Activated CD8-positive, alpha-beta T cell treated with anti-CD3 and anti-CD28 coated beads for 36 hours (primary cell): ENCODE data around the gene PTPRN2. TPM values are rescaled to one million over a fixed set of nuclear protein-coding genes. Genes with fewer than 3 reads are reported as not detected.

ENCODE experiments used
- ATAC-seq: fragments of 200-7000 bp; cut with Tn5 transposase; one replicate; pipeline ENCODE4 v1.10.0; 2021; ENCODE audit warnings: mild to moderate bottlenecking, moderate library complexity
- CTCF ChIA-PET: fragments of 350-600 bp; sonication (Branson Sonifier 250); formaldehyde crosslinking; loops from one replicate; lab custom pipeline; 2021; ENCODE audit warnings: antibody characterized with exemption; lab: Charles Lee
- POLR2A ChIA-PET: fragments of 350-600 bp; sonication (Branson Sonifier 250); formaldehyde crosslinking; loops from one replicate; lab custom pipeline; 2021; ENCODE audit warnings: antibody characterized with exemption; lab: Charles Lee
- DNase-seq: peaks from one replicate; pipeline ENCODE4 v3.0.0-alpha.2; 2020
- H3K27ac Mint-ChIP-seq: one replicate; pipeline ENCODE4 v1.8.0; 2021; ENCODE audit warnings: mild to moderate bottlenecking, mixed read lengths
- H3K27me3 Mint-ChIP-seq: one replicate; pipeline ENCODE4 v1.8.0; 2021; ENCODE audit warnings: mixed read lengths
- H3K36me3 Mint-ChIP-seq: one replicate; pipeline ENCODE4 v1.8.0; 2021; ENCODE audit warnings: low read depth, mixed read lengths
- H3K4me1 Mint-ChIP-seq: one replicate; pipeline ENCODE4 v1.8.0; 2021; ENCODE audit warnings: low read depth, mixed read lengths
- H3K4me3 Mint-ChIP-seq: one replicate; pipeline ENCODE4 v1.8.0; 2021; ENCODE audit warnings: mild to moderate bottlenecking, moderate library complexity, mixed read lengths
- H3K9me3 Mint-ChIP-seq: one replicate; pipeline ENCODE4 v1.8.0; 2021; ENCODE audit warnings: mixed read lengths
- intact Hi-C: fragments of 100-400 bp; cut with micrococcal nuclease; formaldehyde crosslinking; loops from one replicate; pipeline ENCODE4 v1.10.0; 2022
- total RNA-seq, 2 experiments: library from RNA; stranded (reverse); gene quantifications; one replicate each; pipeline ENCODE4 v1.2.3, GENCODE V29; 2021
- TF ChIP-seq, protein P1 (sequence below): fragments of 200-600 bp; IDR thresholded peaks from one replicate; pipeline ENCODE4 v1.8.0; 2022; ENCODE audit warnings: antibody characterized with exemption, mild to moderate bottlenecking

The PTPRN2 gene
- total RNA-seq, 2 experiments from 2014 or later: 0.49 to 0.65 TPM

DNA sequence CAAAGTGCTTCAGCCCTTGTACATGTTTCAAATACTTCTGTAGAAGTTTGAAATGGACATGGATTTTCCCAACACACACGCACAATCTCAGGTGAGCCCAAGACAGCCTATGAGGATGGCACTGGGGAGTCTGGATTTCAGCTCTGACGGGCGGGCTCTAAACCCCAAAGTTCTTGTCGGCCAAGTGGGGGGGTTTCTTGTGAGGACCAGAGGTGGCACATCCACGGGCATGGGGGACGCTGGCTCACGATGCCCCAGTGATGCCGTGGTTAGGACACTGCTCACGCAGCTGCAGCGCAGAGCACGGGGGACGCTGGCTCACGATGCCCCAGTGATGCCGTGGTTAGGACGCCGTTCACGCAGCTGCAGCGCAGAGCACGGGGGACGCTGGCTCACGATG lies 970.7 kb downstream of the PTPRN2 start:
- Mint-ChIP-seq H3K4me1 (peaks cover 14% of the 10 kb centered on the region), H3K4me3 (no peak overlapping the region), H3K27me3 (no peaks in the 10 kb centered on the region), H3K27ac (no peak overlapping the region), H3K9me3 (no peaks in the 10 kb centered on the region), H3K36me3 (no peaks in the 10 kb centered on the region)
- ChIA-PET CTCF (no interaction called here), POLR2A (no interaction called here)
- ATAC-seq (no peak), DNase-seq (no peak)
- intact Hi-C loops: no loop called here
- TF ChIP-seq, protein P1, sequence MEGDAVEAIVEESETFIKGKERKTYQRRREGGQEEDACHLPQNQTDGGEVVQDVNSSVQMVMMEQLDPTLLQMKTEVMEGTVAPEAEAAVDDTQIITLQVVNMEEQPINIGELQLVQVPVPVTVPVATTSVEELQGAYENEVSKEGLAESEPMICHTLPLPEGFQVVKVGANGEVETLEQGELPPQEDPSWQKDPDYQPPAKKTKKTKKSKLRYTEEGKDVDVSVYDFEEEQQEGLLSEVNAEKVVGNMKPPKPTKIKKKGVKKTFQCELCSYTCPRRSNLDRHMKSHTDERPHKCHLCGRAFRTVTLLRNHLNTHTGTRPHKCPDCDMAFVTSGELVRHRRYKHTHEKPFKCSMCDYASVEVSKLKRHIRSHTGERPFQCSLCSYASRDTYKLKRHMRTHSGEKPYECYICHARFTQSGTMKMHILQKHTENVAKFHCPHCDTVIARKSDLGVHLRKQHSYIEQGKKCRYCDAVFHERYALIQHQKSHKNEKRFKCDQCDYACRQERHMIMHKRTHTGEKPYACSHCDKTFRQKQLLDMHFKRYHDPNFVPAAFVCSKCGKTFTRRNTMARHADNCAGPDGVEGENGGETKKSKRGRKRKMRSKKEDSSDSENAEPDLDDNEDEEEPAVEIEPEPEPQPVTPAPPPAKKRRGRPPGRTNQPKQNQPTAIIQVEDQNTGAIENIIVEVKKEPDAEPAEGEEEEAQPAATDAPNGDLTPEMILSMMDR: no peak

DNA sequence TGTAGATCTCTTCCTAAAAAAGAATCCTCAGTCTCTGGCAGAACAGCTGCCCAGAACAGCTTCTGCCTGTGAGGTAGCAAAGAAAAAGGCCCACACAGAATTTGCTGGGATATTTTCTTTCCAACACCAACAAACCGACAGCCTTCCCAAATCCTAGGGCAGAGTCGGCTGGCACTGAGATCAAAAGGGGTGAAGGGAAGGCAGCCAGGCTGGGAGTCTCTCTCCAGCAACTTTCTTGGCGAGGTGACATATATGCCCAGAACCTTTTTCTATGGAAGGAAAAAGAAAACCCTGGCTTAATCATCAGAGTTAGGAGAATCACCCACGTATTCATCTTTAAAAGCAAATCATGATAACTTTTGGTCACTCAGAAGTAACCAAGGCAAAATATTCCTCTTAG lies 971.2 kb downstream of the PTPRN2 start:
- H3K27me3 Mint-ChIP-seq: no peaks in the 10 kb centered on the region
- no peaks in the 10 kb centered on the region for H3K36me3 Mint-ChIP-seq
- CTCF ChIA-PET: no interaction called here
- DNase-seq (no peak), ATAC-seq (no peak)
- POLR2A ChIA-PET: no interaction called here
- H3K9me3 Mint-ChIP-seq: no peaks in the 10 kb centered on the region
- H3K4me3 Mint-ChIP-seq: no peak overlapping the region
- TF ChIP-seq, protein P1: no peak
- H3K27ac Mint-ChIP-seq: no peak overlapping the region
- intact Hi-C loops: no loop called here
- peaks cover 11% of the 10 kb centered on the region for H3K4me1 Mint-ChIP-seq

DNA sequence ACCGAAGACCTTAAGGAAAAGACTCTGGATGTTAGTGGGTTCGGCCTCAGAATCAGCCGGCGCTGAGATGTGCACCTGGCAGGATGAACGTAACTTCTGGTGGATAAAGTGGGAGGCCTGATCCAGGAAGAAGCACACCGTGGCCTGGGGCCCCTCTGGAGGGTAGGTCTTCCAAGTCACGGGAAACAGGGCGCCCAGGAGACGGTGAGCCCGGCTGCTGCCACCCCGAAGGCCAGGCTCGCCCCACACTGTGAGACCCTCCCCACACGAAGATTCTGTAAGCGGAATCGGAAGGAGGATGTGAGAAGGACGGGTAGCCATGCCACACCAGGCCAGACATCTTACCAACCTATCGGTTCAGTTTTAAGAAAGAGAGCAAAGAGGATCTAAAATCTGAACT lies 971.8 kb downstream of the PTPRN2 start:
- TF ChIP-seq, protein P1: no peak
- no peak for DNase-seq
- Mint-ChIP-seq H3K27me3 (no peaks in the 10 kb centered on the region), H3K9me3 (no peaks in the 10 kb centered on the region), H3K27ac (no peak overlapping the region), H3K4me3 (no peak overlapping the region), H3K4me1 (peaks cover 14% of the 10 kb centered on the region), H3K36me3 (no peaks in the 10 kb centered on the region)
- no peak for ATAC-seq
- intact Hi-C loops: no loop called here
- ChIA-PET POLR2A (no interaction called here), CTCF (no interaction called here)

DNA sequence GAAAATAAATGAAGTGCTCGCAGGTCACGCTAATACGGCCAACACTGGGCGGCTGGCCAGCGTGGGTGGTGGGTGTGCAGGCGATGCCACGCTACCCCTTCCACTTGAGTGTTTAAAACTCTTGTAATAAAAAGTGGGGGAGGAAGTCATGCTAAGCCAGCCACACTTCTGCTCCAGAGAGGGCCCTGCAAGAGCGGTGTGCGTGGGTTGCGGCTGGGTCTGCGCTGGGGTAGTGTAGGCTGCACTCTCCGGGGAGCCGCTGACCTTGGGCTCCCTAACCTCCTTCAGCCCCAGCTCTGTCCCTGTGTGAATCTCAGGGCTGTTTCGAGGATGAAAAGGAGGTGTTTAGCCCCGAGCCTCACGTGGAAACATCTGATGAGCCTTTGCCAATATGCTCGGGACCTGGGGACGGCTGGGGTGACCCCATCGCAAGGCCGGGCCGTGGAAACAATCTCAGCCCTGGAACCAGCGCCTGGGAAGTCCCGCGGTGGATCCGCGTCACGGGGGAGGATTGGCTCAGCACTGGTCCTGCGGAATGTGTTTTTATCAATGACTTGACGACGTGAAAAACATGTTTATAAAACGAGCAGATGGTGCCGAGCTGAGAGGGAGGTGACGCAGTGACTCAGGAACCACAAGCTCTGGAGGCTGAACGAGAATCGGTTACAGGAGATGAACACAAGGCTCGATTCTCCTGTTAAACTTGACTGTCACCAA lies 972.4 kb downstream of the PTPRN2 start:
- ATAC-seq (no peak), DNase-seq (no peak)
- Mint-ChIP-seq H3K36me3 (no peaks in the 10 kb centered on the region), H3K27me3 (no peaks in the 10 kb centered on the region), H3K4me1 (peaks cover 14% of the 10 kb centered on the region), H3K9me3 (no peaks in the 10 kb centered on the region), H3K4me3 (no peak overlapping the region), H3K27ac (no peak overlapping the region)
- ChIA-PET POLR2A (no interaction called here), CTCF (no interaction called here)
- TF ChIP-seq, protein P1: no peak
- intact Hi-C loops: no loop called here

DNA sequence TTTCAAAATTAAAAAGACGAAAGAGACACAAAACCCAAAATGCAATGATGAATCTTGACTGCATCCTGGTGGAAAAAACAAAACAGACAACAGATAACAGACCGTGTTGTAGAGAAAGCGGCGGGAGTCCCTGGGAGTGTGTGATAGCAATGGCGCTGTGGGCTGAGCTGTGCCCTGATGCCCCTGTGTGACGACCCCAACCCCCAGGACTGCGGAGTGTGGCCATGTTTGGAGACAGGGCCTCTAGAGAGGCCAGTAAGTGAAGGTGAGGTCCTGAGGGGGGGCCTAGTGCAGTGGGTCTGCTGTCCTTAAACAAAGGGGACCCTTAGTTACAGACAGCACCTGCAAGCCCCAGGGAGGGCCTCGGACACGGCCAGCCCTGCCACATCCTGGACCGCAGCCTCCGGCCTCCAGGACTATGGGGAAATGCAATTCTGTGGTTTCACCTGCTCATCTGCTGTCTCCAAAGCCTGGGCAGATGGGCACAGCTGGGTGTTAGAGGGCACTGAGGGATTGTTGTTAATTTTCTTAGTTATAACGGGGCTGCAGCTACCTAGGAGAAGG lies 973.1 kb downstream of the PTPRN2 start:
- Mint-ChIP-seq H3K4me1 (peaks cover 14% of the 10 kb centered on the region), H3K36me3 (no peaks in the 10 kb centered on the region), H3K27ac (no peak overlapping the region), H3K27me3 (no peaks in the 10 kb centered on the region), H3K4me3 (no peak overlapping the region), H3K9me3 (no peaks in the 10 kb centered on the region)
- DNase-seq (no peak), ATAC-seq (no peak)
- intact Hi-C loops: no loop called here
- ChIA-PET POLR2A (interaction anchor here (0.7 kb wide), 1 partner anchor 12 kb away, joined by 3 read pairs; no protein-coding TSS in a partner anchor), CTCF (interaction anchor here (1.2 kb wide), 1 partner anchor 182 kb away, joined by 3 read pairs; no protein-coding TSS in a partner anchor)
- TF ChIP-seq, protein P1: no peak
